RCC 7860 (cell line): ENCODE data around the gene URB1.
"Not testable (repeated sequence)": the region's sequence is repeated elsewhere in the genome, so short reads cannot be mapped to it uniquely, and the experiment has no call there.

ENCODE experiments used
- DNase-seq: peaks from one replicate; pipeline ENCODE4 v3.0.0-alpha.2; 2015; ENCODE audit warnings: low spot score
- FAIRE-seq: peaks from 2 replicates; lab custom pipeline; 2012; peaks lifted over from hg19 to GRCh38; lab: Jason Lieb, UNC

URB1 gene

GRCh38 chr21:32299695-32300094, 93.1 kb downstream of the URB1 start:
- DNase-seq (no peak), FAIRE-seq (no peak)

DNA sequence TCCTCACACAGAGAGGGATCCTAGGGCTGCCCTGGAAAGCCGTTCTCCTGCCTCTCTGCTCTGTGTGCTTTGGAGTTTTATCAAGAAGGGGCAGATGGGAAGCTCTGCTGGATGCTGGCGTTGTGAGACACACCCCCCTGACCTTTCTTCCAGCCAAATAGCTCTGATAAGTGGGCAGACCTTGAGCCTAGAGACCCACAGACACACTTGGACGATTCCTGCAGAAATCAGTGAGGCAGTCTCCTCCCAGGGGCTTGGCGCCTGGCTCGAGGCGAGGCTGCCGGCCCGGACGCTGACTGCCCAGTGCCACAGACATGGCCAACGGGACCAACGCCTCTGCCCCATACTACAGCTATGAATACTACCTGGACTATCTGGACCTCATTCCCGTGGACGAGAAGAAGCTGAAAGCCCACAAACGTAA, 94.1 kb downstream of the URB1 start, which contains the start of gene MRAP:
Gene MRAP (plus strand): TSS at position 198 of the 424 bp plus-strand sequence. CDS start 117 bp downstream, at position 315.
- no peak for FAIRE-seq

DNA sequence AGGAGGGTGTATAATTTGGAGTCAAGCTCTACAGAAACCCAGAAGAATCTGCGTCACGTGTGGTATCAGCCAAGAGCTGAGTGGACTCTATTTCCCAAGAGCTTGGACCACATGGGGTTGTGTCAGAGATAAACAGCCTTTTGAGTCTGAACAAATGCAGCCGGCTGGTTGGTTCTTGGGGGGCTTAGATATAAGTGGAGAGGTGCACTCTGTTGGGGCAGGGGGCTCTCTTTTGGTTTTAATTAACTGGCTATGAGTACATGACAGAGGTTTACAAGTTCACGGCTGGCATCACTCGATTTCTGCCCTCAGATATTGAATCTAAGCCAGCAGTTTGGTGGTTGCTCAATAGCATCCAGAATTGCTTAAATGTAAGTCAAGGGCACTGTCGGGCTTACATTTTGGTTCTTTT, 94.7 kb downstream of the URB1 start:
- DNase-seq = no peak
- FAIRE-seq = no peak

More for the DNA sequence above, 94.1 kb downstream of the URB1 start, which contains the start of gene MRAP:
- no peak for DNase-seq

- no peak for DNase-seq
- FAIRE-seq = no peak
Observed at GRCh38 chr21:32297449-32297848, 95.4 kb downstream of the URB1 start.

GRCh38 chr21:32285476-32285875, 107.3 kb downstream of the URB1 start:
- DNase-seq (no peak), FAIRE-seq (no peak)

DNA sequence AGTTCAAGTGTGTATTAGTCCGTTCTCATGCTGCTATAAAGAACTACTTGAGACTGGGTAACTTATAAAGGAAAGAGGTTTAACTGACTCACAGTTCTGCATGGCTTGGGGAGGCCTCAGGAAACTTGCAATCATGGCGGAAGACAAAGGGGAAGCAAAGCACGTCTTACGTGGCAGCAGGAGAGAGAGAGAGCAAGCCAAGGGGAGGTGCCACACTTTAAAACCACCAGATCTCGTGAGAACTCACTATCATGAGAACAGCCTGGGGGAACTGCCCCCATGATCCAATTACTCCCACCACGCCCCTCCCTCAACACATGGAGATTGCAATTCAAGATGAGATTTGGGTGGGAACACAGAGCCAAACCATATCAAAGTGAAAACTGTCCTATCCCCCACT, 109.8 kb downstream of the URB1 start:
- DNase-seq = no peak
- FAIRE-seq = no peak

DNA sequence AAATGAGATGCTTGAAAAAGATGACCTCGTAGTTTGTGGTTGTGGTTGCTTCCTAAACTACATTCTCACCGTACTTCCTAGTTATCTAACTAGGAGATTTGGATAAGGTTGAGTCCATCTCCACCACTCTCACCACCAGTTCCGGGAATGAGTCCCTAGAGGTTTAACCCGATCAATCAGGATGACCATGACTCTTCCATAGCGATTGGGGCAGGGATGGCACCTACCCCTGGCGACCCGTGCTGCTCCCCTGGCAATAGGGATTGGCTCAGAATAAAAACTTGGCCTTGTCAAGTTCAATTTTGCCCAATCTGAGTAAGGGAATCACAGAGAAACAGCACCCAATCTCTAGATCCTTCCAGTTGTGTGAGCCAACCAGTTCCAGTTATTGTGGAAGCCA, 111.3 kb downstream of the URB1 start:
- DNase-seq = no peak
- FAIRE-seq = no peak

DNA sequence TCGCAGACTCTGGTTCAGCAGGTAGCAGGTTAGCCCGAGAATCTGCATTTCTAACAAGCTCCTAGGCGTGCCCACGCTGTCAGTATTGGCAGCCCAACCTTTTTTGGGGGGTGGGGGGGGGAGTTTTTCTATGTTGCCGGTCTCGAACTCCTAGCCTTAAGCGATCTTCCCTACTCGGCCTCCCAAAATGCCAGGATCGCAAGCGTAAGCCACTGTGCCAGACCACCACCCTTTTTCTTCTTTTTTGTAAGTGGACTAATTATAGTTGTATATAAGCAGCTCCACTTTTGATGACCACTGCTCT, 113.5 kb downstream of the URB1 start:
- FAIRE-seq (no peak), DNase-seq (no peak)

DNA sequence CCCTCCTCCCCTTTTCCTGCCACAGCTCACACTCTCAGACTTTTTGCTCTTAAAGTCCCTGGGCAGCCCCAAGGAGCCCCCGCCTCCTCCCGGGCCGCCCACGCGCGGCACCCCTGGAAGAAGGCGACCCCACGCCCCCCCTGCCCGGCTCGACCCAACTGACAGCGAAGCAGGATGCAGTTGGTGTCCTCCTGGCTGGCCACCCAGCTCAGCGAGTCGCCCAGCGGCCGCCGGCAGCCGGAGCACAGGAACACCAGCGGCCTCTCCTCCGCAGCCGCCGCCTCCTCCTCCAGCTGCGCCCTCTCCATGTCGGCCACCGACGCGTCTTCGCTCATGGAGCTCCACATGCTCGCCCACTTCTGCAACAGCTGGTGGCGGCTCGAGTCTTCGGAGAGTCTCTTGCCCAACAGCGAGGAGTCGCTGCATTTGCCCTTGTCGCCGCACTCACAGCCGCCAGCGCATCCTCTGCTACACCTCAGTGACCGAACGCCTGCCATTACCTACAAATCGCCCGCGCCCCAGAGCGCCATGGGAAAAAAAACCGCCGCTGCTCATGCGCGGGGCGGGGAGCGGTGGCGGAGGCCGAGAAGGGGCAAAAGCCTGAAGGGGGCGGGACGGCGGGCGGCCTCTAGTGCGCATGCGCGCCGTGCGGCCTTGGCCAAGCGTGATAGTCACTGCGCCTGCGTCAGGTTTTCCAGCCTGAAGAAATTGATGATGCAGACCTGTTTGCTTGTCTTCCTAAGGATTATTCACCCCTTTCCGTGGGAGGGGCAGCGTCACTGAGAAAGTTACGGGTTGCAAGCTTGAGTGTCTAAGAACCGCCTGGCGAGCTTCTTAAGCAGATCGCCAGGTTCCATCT, 114.1 kb downstream of the URB1 start, which contains the start of gene MIS18A:
Gene MIS18A (minus strand): TSS at position 532 of the 859 bp plus-strand sequence. CDS start 35 bp downstream, at position 497.
- FAIRE-seq (peak; percentile 69), DNase-seq (peak; percentile 94)

DNA sequence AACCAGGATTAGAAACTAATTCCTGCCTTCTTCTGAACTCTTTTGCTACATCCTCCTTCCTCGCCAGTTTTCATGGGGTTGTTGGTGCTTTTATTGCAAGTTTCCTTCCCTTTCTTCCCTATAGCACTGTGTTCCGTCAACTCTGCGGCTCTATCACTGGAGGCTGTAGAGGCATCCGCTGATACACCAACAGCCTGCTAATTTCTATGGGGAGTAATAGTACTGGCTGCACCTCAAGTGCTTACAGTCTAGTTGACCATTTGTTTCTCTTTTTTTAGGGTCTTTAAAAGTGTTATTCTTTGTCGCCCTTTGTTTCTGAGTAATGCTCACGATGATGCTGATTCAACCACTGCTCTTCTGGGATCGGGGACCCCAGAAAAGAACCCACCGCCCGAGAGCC, 114.7 kb downstream of the URB1 start:
- FAIRE-seq (no peak), DNase-seq (no peak)

DNA sequence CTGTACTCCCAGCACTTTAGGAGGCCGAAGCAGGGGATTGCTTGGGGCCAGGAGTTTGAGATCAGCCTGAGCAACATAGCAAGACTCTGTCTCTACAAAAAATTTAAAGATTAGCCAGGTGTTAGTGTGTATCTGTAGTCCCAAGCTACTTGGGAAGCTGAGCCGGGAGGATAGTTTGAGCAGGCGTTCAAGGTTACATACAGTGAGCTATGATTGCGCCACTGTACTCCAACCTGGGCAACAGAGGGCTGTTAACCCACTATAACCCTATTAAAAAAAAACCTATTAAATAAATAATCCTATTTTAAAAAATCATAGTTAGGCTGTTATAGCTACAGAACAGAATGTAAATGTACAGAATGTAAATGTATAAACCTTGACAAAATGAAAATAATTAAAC, 116.1 kb downstream of the URB1 start:
- no peak for FAIRE-seq
- no peak for DNase-seq

DNA sequence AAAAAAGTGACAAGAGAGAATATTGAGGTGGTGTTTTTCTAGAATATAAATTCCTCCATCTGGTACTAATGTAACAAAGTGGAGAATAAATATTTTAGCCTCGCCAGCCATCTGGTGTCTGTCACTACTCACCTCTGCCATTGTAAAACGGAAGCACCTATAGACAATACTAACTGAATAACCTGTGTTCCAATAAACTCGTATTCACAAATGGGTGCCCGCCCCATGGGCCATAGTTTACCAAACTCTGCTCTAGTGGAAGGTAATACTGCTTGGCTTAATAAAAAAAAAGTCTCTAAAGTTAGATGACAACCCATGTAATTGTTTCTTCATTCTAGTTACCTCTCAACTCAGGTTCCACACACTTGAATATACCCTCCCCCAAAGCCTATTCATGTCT, 122.1 kb downstream of the URB1 start:
- DNase-seq = no peak

DNA sequence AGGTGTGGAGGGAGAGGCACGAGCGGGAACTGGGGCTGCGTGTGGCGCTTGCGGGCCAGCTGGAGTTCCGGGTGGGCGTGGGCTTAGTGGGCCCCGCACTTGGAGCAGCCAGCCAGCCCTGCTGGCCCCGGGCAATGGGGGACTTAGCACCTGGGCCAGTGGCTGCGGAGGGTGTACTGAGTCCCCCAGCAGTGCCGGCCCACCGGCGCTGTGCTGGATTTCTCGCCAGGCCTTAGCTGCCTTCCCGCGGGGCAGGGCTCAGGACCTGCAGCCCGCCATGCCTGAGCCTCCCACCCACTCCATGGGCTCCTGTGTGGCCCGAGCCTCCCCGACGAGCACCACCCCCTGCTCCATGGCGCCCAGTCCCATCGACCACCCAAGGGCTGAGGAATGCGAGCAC, 127.5 kb downstream of the URB1 start:
- not testable (repeated sequence) for DNase-seq, FAIRE-seq

More for the DNA sequence above, 122.1 kb downstream of the URB1 start:
- no peak for FAIRE-seq

DNA sequence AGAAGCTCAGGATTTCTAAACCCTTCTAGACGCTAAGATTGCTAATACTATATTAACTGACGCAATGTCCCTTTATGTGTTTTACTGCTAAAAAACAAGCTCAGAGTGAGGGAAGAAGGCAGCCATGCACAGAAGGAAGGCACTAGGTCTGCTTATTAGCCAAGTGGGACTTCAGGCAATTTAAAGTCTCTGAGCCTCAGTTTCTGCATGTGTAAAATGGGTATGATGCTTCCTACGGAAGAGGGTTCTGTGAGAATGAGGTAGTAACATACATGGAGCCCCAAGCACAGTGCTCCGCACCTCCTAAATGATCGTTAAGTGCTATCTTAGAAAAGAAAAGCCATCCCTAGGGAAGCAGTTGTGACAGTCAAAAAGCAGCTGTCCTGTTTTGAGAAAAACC, 130.9 kb downstream of the URB1 start:
- DNase-seq = no peak

More for the DNA sequence above, 130.9 kb downstream of the URB1 start:
- no peak for FAIRE-seq
